Osteoblast (primary cell): Measurements from ENCODE around the gene ELOVL6. TPM values are rescaled to one million over a fixed set of nuclear protein-coding genes. Genes with fewer than 3 reads are reported as not detected.

Experiments
- DNase-seq: peaks from one replicate; pipeline ENCODE4 v3.0.0; 2011; ENCODE audit warnings: low spot score, mixed read lengths; ENCODE audit not compliant: insufficient read length; ENCODE audit errors: missing footprints
- H2AFZ ChIP-seq: 2 replicates; pipeline ENCODE4 v1.6.0; 2011; ENCODE audit warnings: mild to moderate bottlenecking, low read length
- H3K27ac ChIP-seq: 2 replicates; pipeline ENCODE4 v1.5.1; 2011; ENCODE audit warnings: mild to moderate bottlenecking, low read depth, low read length, moderate library complexity
- H3K27me3 ChIP-seq: 2 replicates; pipeline ENCODE4 v1.6.0; 2012; ENCODE audit warnings: mild to moderate bottlenecking, control low read depth, inconsistent platforms, low read length, moderate library complexity; ENCODE audit not compliant: insufficient read depth
- H3K36me3 ChIP-seq: 2 replicates; pipeline ENCODE4 v1.5.1; 2011; ENCODE audit warnings: mild to moderate bottlenecking, low read length, control low read depth, moderate library complexity; ENCODE audit not compliant: insufficient read depth
- H3K4me1 ChIP-seq: 2 replicates; pipeline ENCODE4 v1.5.1; 2011; ENCODE audit warnings: mild to moderate bottlenecking, low read length, control low read depth, moderate library complexity; ENCODE audit not compliant: insufficient read depth
- H3K4me2 ChIP-seq: 2 replicates; pipeline ENCODE4 v1.6.0; 2011; ENCODE audit warnings: mild to moderate bottlenecking, low read length; ENCODE audit not compliant: insufficient read depth
- H3K4me3 ChIP-seq: fragments of 200-600 bp; sonication (generic); 3 replicates; pipeline ENCODE4 v1.5.1; 2012; ENCODE audit warnings: mild to moderate bottlenecking, low read length, inconsistent platforms; ENCODE audit not compliant: insufficient read depth
- H3K79me2 ChIP-seq: 2 replicates; pipeline ENCODE4 v1.6.0; 2012; ENCODE audit warnings: mild to moderate bottlenecking, low read length, control low read depth, inconsistent platforms; ENCODE audit not compliant: insufficient read depth
- H3K9me3 ChIP-seq: 2 replicates; pipeline ENCODE4 v1.5.1; 2011; ENCODE audit warnings: low read depth, low read length, control low read depth
- H4K20me1 ChIP-seq: 2 replicates; pipeline ENCODE4 v1.6.0; 2012; ENCODE audit warnings: mild to moderate bottlenecking, low read length, control low read depth; ENCODE audit not compliant: insufficient read depth
- CTCF ChIP-seq: IDR thresholded peaks from 2 replicates; pipeline ENCODE4 v1.5.1; 2011; ENCODE audit warnings: mild to moderate bottlenecking, low read depth, low read length, moderate library complexity; ENCODE audit errors: extremely low read depth
- total RNA-seq: library from RNA; depleted of rRNA; stranded (reverse); fragments of >200 nt; gene quantifications from 2 replicates; pipeline ENCODE4 v1.2.3, GENCODE V29; 2012

The ELOVL6 gene
- total RNA-seq, 1 donor = 12.7 TPM

GRCh38 chr4:110020646-110021443 lies 177.6 kb downstream of the ELOVL6 start:
- Histone ChIP-seq H3K9me3 (no peaks in the 10 kb centered on the region), H3K27me3 (peaks cover 4% of the 10 kb centered on the region), H3K27ac (no peak overlapping the region), H3K4me3 (no peak overlapping the region), H2AFZ (no peak overlapping the region), H3K79me2 (no peaks in the 10 kb centered on the region), H4K20me1 (no peaks in the 10 kb centered on the region), H3K36me3 (no peaks in the 10 kb centered on the region), H3K4me1 (peaks cover 2% of the 10 kb centered on the region), H3K4me2 (no peak overlapping the region)
- TF ChIP-seq CTCF = no peak
- DNase-seq = no peak

DNA sequence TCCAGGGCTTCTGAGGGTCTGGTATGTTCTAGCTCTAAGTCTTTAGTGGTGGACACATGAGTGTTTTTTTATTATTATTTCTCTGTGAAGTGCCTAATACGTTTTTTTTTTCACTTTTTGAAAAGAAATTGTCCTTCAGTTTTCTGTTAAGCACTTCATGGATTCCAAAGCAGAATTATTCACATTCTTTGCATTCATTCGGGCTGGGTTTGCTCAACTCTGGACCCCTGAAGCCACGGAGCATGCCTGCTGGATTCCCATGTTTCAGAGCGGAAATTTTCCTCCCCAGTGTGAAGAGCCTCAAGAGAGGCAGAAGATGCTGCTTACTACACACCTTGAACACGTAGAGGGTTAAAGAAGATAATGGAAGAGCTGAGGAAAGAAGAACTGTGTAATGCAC lies 178.3 kb downstream of the ELOVL6 start:
- no peaks in the 10 kb centered on the region for H3K9me3 ChIP-seq
- peaks cover 3% of the 10 kb centered on the region for H3K27me3 ChIP-seq
- H3K4me1 ChIP-seq = peaks cover 2% of the 10 kb centered on the region
- DNase-seq = no peak
- H3K4me2 ChIP-seq = peak overlapping the region; percentile 41
- TF ChIP-seq CTCF = no peak
- H3K79me2 ChIP-seq = no peaks in the 10 kb centered on the region
- peak overlapping the region; percentile 25 for H2AFZ ChIP-seq
- no peaks in the 10 kb centered on the region for H3K36me3 ChIP-seq
- H3K27ac ChIP-seq = no peak overlapping the region
- H4K20me1 ChIP-seq = no peaks in the 10 kb centered on the region
- no peak overlapping the region for H3K4me3 ChIP-seq

DNA sequence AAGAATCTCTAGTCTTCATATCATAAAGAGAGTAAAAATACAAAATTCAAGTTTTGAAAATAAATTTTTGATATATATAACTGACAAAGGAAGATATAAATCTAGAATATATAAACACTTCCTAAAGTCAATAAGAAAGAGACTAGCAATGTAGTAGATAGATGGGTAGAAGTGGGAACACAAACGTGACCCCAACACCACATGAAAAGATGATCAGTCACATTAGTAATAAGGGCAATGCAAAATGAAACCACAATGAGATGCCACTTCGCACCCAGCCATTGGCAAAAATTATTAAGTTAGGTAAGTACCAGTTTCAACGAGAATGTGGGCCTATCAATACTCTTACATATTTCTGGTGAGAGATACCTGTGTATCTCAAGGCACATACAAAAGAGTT lies 179.3 kb downstream of the ELOVL6 start:
- no peak overlapping the region for H3K4me2 ChIP-seq
- H4K20me1 ChIP-seq = no peaks in the 10 kb centered on the region
- no peak overlapping the region for H3K27ac ChIP-seq
- H3K9me3 ChIP-seq = no peaks in the 10 kb centered on the region
- no peaks in the 10 kb centered on the region for H3K27me3 ChIP-seq
- no peaks in the 10 kb centered on the region for H3K79me2 ChIP-seq
- TF ChIP-seq CTCF = no peak
- no peaks in the 10 kb centered on the region for H3K36me3 ChIP-seq
- peaks cover 2% of the 10 kb centered on the region for H3K4me1 ChIP-seq
- DNase-seq = no peak
- no peak overlapping the region for H2AFZ ChIP-seq
- H3K4me3 ChIP-seq = no peak overlapping the region

DNA sequence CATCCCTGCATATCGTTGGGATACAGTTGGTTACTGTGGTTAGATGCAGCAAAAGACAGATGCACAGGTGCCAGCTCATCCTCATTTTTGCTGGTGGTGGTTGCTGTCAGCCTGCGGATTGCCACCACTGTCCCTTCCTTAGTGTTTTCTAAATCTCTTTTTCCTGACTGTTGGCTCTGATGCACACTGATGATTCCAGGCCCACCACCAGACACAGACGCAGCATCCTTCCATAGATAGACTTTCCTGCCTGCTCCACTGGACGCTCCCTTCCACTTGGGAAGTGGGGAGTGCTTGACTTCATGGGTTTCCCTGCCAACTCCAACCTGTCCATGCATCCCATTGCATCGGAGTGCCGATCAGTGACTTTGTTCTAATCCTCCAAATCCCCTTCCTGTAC lies 184.2 kb downstream of the ELOVL6 start:
- Histone ChIP-seq H3K4me3 (no peak overlapping the region), H3K9me3 (no peaks in the 10 kb centered on the region), H3K27me3 (no peaks in the 10 kb centered on the region), H2AFZ (no peak overlapping the region), H3K4me1 (no peaks in the 10 kb centered on the region), H3K4me2 (no peak overlapping the region), H3K79me2 (no peaks in the 10 kb centered on the region), H4K20me1 (no peaks in the 10 kb centered on the region), H3K27ac (no peak overlapping the region), H3K36me3 (no peaks in the 10 kb centered on the region)
- no peak for DNase-seq
- TF ChIP-seq CTCF = no peak
